ENCODE results near the gene IRF2BP2.

The IRF2BP2 gene

DNA sequence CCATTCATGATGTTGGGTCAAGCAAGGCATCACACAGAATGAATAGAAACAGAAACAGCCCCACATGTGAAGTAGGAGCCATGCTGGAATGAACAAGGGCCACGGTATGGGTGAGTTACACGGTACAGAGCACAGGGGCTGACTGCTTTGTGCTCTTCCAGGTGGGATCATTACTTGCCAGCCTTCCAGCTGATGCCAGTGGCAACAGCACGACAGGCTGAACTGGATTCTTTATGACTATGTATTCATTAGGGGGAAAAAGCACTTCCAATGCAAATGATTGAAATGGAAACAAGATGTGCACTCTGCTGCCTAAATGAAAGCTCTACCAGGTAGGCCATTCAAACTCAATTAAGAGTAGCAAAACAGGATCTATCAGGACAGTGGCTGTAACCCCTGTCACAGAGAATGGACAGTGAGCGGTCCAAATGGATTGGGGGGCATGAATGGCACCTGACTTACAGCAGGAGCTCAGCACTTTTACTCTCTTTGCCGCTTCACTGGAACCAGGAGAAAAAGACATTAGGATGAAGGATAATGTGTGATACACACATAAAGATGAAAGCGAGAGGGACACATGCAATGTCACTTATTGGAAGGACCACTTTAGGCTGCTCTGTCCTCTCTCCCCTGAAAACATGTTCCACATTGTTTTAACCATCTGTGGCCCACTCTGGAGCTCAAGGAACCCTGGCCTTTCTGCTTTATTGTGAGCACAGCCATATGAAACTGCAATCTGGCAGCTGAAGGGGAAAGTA lies 23.4 kb upstream of the IRF2BP2 start:
- no peak for DNase-seq

DNA sequence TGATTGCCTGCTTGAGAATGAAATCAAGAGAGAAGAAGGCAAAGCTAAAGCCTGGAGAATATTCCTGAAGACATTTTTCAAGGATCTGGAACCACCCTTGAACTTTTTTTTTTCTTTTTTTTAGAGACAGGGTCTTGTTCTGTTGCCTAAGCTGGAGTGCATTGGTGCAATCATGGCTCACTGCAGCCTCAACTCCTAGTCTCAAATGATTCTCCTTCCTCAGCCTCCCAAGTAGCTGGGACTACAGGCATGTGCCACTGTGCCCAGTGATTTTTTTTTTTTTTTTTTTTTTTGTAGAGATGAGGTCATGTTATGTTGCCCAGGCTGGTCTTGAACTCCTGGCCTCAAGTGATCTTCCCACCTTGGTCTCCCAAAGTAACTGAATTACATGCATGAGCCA lies 22.2 kb upstream of the IRF2BP2 start:
- no peak for DNase-seq

DNA sequence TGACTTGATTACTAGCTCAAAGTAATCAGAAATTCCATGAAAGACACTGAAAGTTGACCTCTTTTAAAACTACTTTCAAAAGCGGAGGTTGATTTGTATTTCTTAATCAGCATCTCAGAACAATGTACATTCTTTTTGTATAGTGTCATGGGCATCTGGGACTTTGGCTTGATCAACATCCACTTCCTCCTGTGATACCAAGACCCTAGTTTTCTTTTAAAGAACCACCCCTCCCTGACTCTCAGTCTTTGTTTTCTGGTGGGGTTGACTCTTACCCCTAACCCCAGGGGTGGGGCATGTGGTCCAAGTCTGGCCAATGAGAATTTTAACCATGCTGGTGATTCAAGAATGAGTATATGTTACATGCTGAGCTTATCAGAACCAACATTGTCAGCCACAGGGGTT lies 21.7 kb upstream of the IRF2BP2 start:
- DNase-seq = no peak

DNA sequence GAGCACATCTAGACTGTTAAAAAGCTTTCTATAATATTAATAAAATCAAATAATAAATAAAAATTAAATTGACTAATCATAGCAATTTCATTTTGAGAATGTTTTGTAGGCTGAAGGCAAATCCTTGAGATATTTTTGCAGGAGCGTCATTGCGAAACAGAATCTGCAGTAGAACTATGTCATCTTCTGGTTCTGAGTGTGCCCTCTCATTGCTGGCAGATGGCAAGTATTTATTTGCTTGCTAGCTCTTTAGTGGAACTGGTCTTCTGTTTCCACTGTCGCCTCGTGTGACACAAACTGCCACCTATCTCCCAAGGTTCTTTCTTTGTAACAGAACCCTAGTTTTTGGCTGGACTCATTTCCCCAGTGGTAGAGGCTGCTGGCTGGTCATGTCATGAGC lies 19.0 kb upstream of the IRF2BP2 start:
- no peak for DNase-seq

DNA sequence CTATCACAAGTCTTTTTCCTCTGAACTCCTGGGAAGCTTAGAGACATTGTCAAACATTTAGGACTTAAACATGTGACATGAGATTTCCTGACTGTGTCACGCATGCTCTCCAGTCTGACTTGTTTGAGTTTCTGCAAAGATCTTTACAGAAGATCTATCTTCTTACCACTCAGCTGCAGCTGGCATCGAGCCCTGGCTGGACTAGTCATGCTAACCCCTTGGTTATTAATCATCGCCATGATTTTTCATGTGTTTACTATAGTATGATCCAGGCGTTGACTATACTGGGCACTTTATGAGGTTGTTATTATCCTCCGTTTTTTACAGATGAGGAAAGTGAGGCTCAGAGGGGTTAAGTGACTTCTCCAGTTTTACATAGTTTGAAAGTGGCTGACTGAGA lies 18.1 kb upstream of the IRF2BP2 start:
- no peak for DNase-seq

DNA sequence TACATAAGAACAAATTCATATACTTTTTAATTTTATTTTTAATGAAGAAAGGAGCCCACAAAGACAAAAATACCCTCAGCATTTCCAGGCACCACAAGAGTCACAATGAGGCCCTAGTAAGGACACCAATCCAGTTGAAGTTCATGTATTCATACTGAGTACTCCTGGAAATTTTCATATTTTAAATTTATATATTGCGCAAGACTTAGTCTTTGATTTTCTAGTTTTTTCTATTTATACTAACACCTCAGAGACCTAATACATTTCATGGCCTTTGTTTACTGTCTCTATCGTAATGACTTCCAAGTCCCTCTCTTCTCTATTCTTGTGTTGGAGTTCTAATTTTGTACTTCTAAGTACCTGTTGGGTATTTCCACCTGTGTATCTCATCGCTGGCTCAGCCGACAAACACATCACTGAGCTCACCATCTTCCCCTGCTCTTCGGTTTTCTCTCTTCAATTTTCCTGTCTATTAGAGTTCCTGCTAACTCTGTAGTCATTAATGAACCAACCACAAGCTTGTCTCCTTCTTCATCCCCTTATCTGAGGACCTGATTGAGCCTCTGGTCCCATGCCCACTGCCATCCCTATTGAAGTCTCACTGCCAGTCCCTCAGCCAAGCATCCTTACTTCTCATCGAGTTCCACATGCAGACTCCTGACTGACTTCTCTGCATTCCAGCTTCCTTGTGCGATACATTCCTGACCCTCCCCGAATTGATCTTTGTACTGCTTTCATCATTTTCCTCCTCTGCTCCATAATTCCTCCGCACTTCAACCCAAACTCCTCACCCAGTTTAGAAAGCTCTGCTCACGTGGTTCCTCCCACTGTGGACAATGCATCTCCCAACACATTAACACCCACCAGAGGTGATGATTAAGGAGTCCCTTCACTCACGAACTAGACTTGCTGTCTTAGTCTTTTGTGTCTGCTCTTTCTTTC lies 17.3 kb upstream of the IRF2BP2 start:
- DNase-seq = no peak

DNA sequence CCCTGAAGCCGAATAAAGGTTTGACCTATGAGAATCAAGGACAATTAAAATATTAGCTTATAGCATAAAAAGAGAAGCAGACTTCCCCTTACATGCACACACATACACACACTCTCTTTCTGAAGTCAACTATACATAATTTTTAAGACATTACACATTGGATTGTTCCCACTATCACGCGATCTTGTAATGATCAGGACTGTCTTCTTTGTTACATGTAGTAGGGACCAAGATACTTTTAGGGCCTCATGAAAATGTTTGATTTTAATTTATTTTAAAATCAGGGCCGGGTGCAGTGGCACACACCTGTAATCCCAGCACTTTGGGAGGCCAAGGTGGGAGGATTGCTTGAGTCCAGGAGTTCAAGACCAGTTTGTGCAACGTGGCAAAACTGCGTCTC lies 16.4 kb upstream of the IRF2BP2 start:
- DNase-seq = no peak

DNA sequence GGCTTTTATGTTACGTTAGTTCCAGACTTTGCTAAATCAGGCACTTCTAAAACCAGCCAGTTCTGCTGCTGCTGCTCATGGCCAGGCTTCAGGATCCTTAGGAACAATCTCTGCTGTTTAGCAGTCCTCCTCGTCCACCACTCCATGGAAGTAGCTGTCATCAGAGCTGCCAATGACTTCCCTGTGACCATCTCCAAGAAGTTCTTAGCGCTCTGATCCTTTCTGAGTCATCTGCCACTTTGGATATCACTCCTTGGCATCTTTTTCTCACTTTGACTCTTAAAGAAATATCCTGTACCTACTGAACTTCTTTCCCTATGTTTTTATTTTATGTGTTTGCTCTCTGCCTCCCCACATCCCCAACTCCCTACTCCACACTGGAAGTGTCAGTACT lies 14.7 kb upstream of the IRF2BP2 start:
- DNase-seq = no peak

DNA sequence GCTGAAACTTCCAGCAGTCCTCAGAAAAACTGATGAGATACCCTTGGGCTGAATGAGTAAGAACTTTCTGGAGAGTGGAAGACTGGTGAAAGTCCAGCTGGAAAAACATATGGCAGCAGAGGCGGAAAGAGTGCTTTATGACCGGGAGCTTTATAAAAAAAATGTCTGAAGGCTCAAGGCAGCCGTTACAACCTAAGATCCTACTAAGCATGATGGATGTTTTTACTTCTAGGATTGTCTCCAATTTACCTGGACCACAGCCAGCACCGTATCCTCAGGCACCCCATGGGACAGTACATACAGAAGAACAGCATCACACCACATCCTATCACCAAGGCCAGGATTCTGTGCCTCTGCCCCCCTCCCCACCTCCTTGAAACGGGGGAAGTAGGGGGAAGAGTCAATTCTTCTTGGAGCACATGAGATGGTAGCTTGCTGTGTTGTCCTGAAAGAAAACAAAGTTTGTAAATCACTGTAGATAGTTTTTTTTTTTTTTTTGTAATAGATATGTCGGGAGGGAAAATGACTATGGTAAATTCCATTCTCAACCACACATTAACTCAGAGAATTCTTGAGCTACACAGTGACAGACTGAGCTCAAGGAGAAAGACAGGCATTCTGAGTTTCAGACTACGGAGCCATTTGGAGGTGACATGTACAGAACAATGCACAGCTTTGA lies 11.8 kb upstream of the IRF2BP2 start:
- no peak for DNase-seq

DNA sequence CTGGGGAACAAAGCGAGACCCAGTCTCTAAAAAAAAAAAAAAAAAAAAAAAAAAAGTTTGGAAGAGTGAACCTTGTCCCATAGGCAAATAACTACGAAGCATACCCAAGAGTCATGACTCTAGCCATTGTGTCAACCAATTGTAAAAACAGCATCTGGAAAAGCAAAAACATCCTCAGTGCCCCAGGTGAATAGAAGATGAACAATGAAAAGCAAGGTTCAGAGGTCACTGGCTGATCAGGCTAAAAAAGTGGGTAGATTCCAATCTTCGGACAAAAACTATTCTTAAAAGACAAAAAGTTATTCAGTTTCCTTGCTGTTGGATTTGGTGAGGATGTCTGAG lies 11.1 kb upstream of the IRF2BP2 start:
- DNase-seq = no peak

DNA sequence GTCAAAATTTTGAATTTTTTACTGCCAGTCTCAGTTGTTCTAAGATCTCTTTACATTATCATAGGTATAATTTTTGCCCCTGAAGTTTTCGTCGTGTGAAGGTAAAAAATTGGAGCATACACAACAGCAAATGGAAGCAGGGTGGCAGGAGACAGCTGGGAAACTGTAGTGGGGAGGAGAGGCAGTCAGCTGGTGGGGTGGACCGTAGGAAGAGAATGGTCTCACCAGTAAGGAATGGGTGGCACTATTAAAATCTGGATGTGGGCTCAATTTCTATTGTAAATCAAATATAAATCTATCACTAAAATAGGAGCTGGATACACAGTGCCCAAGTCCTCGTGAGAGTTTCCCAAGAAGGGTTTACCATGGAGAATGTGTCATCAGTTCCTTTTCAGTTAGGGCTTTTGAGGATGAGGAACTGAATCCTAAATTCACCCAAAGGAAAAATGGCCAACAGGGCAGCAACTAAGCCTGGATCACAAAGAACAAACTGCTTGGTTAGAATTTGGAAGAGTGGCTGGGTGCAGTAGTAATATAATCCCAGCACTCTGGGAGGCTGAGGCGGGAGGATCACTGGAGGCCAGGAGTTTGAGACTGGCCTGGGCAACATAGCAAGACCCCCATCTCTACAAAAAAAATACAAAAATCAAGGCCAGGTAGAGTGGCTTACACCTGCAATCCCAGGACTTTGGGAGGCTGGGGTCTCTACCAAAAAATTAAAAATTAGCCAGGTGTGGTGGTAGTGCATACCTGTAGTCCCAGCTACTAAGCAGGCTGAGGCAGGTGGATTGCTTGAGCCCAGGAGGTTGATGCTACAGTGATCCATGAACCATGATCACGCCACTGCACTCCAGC lies 10.5 kb upstream of the IRF2BP2 start:
- no peak for DNase-seq

DNA sequence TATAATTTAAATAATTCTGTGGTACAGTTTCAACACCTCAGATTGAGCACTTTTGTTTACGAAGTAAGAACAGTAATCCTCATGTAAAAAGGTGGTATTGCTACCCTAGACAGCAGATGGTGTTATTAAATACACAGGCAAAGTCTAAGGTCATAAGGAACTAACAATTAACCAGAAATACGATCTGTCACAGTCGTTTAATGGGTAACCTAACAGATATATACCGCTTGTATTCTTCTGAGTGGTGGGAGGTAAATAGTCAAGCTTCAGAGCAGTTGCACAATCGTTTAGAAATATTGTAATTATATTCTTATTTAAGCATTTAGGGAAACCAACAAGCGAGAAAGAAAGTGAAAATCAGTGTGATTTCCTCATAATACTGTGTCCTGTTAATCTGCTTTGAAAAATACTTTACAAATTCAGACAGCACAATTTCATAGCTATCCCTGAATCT lies 9.8 kb upstream of the IRF2BP2 start:
- DNase-seq = no peak

DNA sequence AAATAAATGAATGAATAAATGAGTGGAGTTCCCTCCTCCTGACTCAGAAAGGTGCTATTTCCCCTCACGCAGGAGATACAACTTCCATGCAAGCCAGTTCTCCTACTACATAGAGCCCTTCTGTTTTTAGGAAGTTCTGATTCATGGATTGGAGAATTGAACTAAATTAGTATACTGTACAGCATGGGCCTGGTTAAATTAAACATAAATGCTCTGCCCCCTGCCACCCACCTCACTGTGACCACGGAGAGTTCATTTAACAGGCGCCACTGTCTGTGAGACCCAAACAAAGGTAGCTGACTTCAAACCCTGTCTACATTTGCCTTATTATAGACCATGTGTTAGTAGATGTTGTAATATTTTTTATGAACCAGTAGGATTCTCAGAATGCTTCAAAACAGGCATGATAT lies 9.1 kb upstream of the IRF2BP2 start:
- no peak for DNase-seq

DNA sequence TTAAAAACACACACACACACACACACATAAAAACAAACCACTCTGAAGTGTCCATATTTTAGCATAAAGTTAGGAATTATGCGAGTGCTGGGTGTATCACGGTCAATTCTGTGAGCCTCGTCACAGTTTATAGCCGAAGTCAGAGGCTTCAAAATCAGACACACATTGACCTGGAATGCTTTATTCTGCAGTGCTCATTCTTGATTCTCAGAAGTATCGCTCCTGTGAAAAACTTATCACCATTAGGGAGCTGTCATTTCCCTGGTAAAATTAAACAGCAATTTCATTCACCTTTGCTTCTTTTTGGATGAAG lies 8.7 kb upstream of the IRF2BP2 start:
- DNase-seq = no peak

DNA sequence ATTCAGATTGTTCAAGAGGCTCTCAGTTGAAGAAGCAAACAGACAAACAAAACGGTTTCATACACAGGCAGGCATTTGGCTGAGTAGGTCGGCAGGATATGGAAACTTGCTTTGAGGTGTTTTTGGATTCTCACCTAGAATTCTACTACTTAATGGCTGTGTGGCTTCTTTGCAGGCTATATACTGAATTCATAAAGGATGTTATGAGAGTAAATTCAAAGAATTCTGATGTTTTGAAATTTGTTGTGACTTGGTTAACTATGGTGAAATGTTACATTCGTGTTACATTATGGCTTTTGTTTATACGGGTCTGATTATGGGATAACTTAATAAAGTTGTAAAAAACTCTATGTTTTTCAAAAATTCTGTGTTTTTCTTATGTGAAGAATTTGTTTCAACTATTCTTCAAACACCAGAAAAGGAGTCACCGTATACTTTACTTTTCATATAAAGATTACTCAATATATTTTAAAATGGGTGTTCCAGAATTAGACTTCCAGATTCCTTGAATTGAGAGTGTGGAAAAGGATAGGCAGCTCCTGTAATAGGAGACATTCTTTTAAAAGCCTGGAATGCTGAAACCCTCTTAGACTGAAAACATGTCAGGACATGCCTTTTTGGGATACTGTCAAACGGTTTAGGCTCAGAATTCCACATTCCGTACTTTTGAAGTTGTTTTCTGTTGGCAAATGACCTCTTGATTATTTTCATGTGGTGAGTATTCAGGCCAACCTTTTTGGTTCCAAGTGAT lies 8.2 kb upstream of the IRF2BP2 start:
- DNase-seq = no peak

DNA sequence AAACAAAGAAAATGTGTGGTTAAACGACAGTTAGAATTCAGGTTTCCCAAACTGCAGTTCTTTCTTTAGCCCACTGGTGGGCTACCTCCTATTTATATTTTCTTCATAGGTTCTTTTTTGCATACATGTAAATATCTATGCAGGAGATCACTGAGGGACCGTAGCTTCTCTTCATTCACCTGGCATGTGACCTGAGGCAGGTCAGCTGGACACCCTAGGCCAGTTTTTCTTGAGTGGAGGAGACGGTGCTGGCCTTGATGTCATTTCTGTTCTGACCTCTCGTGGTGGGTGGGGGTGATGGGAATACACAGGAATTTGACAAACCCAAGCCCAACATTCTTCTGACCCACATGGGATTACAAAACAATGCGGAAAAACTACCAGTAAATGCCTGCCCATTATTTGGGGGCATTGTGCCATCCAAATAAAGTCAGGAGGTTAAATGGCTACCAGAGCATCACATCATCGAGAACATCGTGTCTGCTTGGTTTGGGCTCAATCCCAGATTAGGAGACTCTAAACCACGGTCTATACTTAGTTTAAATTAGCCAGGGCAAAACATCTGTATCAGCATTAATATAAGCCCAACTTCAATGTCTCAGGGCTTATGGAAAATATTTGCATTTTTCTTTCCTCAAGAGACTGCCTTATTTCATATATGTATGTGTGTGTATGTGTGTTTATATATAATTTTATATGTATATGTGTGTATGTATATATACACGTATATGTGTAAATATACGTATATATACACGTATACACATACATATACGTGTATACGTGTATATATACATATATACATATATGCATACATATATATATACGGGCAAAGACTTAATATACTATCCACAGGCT lies 7.4 kb upstream of the IRF2BP2 start:
- no peak for DNase-seq

DNA sequence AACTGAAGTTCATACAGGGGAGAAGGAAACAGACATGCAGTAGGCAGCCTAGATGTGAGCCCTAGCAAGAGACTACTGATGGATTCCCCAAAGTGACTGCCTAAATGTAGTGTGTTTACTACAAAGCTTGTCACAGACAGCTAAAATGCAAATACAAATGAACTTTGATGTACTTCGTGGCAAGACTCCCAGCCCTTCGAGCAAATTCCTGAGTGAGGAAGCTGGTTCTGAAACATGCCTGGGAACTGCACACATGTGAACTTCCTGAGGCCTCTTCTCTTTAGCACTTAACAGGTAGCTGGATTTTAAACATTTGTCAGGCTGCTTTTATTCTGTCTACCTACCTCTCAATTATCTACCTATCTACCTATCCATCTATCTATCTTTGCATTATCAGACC lies 6.7 kb upstream of the IRF2BP2 start:
- no peak for DNase-seq

DNA sequence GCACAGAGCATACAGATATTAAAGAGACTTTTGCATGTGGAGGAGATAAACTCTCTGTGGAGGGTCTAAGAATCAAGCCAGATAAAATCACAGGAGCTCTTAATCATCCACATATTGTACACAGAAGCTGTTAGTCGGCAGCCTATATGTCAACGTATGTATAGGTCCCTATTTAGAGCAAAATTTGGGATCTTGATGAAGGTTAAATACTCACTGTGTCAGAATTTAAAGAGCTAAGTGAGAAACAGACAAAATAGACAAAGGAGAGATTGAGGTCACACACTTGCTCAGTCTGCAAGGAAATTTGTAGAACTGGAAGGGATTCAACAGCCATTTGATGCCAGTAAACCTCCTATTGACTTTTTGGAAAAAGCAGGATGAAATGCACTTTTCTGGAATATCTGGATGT lies 4.1 kb upstream of the IRF2BP2 start:
- DNase-seq = no peak

DNA sequence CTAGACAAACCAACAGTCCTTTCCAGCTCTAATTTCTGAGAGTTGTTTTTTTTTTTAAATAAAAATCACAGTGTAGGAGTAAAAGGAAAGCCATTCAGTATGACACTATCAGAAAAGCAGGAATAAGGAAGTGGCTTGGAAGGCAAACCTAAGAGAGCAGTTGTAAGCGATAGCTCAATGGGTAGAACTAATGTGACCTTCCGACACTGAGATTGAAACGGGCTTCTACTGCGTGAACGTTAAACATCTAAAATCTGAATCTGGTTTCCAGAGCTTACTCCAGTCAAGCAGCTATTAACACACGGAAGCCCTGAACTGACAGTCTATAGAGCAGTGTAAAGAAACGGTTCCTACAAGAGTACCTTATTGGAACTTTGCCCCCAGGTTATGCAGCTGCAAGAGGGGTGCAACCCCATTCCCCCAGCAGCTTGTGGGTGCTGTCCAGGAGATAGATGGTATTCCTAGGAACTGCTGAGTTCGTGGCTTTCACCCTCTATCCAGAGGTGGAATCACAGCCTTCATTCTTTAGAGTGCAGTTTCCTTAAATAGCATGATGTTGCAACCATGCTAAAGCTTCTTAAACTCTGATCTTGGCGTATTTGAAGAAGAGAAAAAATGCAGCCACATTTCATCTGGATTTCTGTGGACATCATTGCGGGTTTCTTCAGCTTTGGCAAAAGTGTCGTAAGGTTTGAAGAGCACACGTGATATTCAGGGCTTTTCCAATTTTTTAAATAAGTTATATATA lies 3.3 kb upstream of the IRF2BP2 start:
- DNase-seq = peak; percentile 60

DNA sequence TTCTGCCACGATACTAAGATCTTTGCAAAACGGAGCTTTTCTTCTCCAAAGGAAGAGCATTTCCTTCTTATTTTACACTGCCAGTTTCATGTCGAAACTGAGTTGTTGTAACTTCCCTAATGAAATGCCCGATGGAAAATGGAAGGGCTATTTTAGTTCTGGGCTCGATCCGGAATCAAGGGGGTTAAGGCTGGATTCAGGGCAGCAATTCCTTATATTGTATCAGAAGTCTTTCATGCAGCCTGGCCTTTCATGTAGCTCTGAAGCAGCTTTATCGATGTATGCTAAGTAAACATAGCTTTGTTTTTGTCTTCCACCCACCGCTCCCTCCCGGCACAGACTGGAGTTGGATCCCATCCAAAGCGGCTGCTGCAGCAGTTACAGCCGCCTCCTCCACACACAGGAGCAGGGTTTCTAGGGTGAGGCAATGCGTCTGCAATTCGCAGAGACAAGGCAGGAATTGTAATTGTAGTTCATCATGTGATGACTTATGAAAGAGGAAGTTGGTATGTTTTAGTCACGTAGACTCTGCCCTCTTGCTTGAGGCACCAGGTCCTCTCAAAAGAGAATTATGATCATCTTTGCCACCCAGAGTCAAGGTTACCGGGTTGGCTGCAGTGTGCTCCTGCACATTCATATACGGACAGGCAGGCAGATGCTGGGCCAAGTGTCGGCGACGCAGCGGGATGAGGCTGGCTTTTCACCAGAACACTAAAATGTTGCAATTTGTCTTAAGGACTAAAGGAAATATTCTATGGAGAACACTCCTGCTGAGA lies 2.6 kb upstream of the IRF2BP2 start:
- peak; percentile 99 for DNase-seq

Measured in RPMI8226 (cell line).